ENCODE measurements around the gene TEX19.
A peak's percentile ranks its signal among the peaks of the same experiment; 100 is the strongest.
"Not testable (repeated sequence)": the region's sequence is repeated elsewhere in the genome, so short reads cannot be mapped to it uniquely, and the experiment has no call there.

The TEX19 gene

GRCh38 chr17:82359451-82360074 lies 516 bp downstream of the TEX19 start:
- not testable (repeated sequence) for DNase-seq

GRCh38 chr17:82361885-82362633 lies 3.0 kb downstream of the TEX19 start:
- DNase-seq: no peak

GRCh38 chr17:82365606-82366295 lies 6.7 kb downstream of the TEX19 start:
- no peak for DNase-seq

GRCh38 chr17:82366749-82367148 lies 7.7 kb downstream of the TEX19 start:
- DNase-seq: no peak

GRCh38 chr17:82367724-82368524 lies 8.9 kb downstream of the TEX19 start:
- no peak for DNase-seq

- DNase-seq: no peak
Measured at GRCh38 chr17:82369211-82369610, 10.2 kb downstream of the TEX19 start.

GRCh38 chr17:82370471-82371332 lies 11.7 kb downstream of the TEX19 start:
- peak; percentile 34 for DNase-seq

GRCh38 chr17:82371333-82372248 lies 12.5 kb downstream of the TEX19 start, which contains the start of gene UTS2R:
TSS of gene UTS2R (plus strand) at chr17:82371765. CDS start at chr17:82374325, 2,560 bp downstream.
- DNase-seq: no peak

- DNase-seq: peak; percentile 79
Measured at GRCh38 chr17:82372249-82373071, 13.4 kb downstream of the TEX19 start.

- not testable (repeated sequence) for DNase-seq
Measured at GRCh38 chr17:82373072-82373452, 14.0 kb downstream of the TEX19 start.

- no peak for DNase-seq
Measured at GRCh38 chr17:82373731-82374625, 14.9 kb downstream of the TEX19 start.

GRCh38 chr17:82374626-82375331 lies 15.7 kb downstream of the TEX19 start:
- no peak for DNase-seq

- DNase-seq: no peak
Measured at GRCh38 chr17:82375359-82376041, 16.5 kb downstream of the TEX19 start.

GRCh38 chr17:82376042-82376730 lies 17.1 kb downstream of the TEX19 start:
- no peak for DNase-seq

- DNase-seq: not testable (repeated sequence)
Measured at GRCh38 chr17:82377294-82377693, 18.2 kb downstream of the TEX19 start.

- DNase-seq: no peak
Measured at GRCh38 chr17:82377924-82378740, 19.1 kb downstream of the TEX19 start.
